ENCODE data around the gene FADS1.

FADS1 gene

DNA sequence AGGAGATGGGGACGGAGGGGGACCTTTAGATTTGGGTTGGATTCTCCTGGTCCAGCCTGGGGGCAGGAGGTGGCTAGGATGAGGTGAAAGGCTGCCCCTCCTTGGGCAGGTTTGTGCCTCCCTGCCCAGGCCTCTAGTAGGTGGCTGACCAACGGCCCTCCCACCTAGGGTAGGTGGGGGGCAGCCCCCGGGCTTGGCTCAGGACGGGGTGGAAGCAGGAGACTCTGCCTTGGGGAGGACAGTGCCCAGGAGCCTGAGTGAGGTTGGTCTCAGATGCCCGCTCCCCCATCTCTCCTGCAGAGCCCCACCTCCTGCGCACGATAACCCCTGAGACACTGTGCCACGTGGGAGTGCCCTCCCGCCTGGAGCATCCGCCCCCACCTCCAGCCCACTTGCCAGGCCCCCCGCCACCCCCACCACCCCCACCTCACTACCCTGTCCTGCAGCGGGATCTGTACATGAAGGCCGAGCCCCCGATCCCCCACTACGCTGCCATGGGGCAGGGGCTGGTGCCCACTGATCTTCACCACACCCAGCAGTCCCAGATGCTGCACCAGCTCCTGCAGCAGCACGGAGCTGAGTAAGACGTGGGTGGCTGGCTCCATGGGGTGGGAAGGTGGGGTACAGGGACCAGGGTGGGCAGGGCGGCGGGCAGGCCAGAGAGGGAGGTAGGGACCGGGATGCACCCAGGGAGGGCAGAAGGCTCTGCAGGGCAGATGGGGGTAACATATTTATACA lies 46.7 kb downstream of the FADS1 start:
- Histone ChIP-seq H3K4me3 (ENCODE audit: low read depth, low read length) (no peak overlapping the region), H3K9me3 (no peaks in the 10 kb centered on the region), H3K27me3 (no peaks in the 10 kb centered on the region), H3K4me1 (peaks cover 17% of the 10 kb centered on the region), H3K36me3 (no peaks in the 10 kb centered on the region)
- TF ChIP-seq, protein P1, sequence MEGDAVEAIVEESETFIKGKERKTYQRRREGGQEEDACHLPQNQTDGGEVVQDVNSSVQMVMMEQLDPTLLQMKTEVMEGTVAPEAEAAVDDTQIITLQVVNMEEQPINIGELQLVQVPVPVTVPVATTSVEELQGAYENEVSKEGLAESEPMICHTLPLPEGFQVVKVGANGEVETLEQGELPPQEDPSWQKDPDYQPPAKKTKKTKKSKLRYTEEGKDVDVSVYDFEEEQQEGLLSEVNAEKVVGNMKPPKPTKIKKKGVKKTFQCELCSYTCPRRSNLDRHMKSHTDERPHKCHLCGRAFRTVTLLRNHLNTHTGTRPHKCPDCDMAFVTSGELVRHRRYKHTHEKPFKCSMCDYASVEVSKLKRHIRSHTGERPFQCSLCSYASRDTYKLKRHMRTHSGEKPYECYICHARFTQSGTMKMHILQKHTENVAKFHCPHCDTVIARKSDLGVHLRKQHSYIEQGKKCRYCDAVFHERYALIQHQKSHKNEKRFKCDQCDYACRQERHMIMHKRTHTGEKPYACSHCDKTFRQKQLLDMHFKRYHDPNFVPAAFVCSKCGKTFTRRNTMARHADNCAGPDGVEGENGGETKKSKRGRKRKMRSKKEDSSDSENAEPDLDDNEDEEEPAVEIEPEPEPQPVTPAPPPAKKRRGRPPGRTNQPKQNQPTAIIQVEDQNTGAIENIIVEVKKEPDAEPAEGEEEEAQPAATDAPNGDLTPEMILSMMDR (IDR thresholded peaks at IDR 0.05; ENCODE audit: low read depth, low read length), result no peak
- DNase-seq, result no peak

DNA sequence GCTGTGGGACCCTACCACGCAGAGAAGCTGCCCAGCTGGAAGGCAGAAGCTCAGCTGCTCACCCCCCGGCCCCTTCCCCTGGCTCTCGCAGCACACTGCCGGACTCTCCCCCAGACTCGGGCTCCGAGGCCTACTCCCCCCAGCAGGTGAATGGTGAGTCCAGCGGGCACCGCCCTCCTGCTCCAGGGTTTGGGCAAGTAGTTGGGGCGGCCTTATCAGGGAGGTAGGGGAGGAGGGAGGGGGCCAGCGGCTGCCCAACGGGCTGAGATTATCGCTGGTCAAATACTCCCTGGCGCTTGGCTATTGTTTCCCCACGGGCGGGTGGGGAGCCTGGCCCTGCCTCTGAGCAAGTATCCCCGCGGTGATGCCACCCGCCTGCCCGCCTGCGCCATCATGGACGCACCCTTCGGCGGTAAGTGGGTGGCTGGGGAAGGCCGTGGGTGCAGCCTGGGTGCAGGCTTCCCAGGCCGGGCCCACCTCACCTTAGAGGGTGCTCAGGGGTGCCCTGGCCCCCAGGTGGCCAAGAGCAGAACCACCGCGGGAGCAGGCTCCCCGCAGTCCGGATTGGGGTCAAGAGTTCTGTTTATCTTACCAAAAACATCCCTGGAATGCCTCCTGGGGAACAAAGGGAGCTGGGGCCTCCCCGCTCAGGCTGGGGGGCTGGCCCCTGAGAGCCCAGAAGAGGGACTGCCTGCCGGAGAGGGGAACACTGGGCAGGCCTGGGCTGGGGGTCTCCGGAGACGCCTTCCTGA lies 47.5 kb downstream of the FADS1 start:
- no peak for DNase-seq
- Histone ChIP-seq H3K4me3 (ENCODE audit: low read depth, low read length) (no peak overlapping the region), H3K4me1 (peaks cover 17% of the 10 kb centered on the region), H3K36me3 (no peaks in the 10 kb centered on the region), H3K9me3 (no peaks in the 10 kb centered on the region), H3K27me3 (no peaks in the 10 kb centered on the region)
- TF ChIP-seq, protein P1 (IDR thresholded peaks at IDR 0.05; ENCODE audit: low read depth, low read length), result no peak

DNA sequence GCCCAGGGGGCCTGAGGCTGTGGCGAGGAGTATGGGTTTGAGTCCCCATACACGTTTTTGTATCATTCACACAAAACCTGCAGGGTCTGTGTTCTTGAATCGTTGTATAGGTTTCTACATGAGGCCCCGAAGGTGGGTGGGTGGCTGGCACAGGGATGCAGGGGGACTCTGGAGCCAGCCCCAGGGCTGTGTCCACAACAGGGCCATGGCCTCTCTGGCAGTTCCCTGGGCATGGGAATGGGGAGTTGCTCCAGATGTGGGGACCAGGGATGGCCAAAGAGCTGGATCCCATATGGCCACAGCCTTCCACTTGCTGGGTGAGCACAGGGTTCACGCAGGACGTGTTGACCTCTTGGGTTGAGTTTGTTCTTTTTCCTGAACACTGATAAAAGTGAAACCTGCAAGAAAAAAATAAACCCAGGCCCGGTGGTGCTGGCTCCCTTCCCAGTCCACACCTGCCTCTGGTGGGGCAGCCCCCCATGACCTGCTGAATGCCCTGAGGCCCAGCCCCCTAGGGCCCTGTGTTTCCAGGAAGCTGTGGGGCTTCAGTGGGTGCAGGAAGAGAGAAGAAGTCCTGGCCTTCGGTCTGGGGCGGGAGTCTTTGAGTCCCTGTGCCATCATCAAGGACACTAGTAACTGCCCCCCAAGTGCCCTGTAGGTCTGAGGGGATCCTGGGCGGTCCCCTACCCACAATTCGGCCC lies 48.3 kb downstream of the FADS1 start:
- H3K9me3 ChIP-seq, result no peaks in the 10 kb centered on the region
- DNase-seq, result no peak
- no peaks in the 10 kb centered on the region for H3K27me3 ChIP-seq
- H3K36me3 ChIP-seq, result no peaks in the 10 kb centered on the region
- H3K4me3 ChIP-seq (ENCODE audit: low read depth, low read length), result no peak overlapping the region
- TF ChIP-seq, protein P1 (IDR thresholded peaks at IDR 0.05; ENCODE audit: low read depth, low read length), result no peak
- H3K4me1 ChIP-seq, result peaks cover 13% of the 10 kb centered on the region

DNA sequence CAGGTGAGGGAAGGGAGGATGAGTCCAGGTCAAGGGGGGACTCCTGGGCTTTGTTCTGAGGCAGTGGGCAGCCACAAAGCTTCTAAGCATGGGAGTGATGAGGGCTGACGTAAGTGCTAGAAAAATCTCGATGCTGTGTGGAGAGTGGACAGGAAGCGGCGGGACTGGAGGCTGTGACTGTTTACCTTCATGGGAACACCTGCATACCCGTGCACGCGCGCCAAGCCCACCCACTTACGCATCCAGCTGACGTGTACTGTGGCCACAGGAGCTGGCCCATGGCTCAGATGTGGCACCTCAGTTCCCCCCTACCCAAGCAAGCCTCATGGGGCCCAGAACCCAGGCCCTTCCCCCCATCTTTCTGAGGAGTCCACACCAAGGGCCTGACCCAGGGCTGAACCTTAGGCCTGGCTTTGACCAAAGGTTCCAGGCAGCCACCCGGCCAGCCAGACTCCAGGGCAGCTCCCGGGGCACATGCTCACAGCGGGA lies 50.4 kb downstream of the FADS1 start:
- Histone ChIP-seq H3K4me3 (ENCODE audit: low read depth, low read length) (no peak overlapping the region), H3K9me3 (no peaks in the 10 kb centered on the region), H3K4me1 (no peaks in the 10 kb centered on the region), H3K36me3 (no peaks in the 10 kb centered on the region), H3K27me3 (no peaks in the 10 kb centered on the region)
- TF ChIP-seq, protein P1 (IDR thresholded peaks at IDR 0.05; ENCODE audit: low read depth, low read length), result no peak
- no peak for DNase-seq

- no peaks in the 10 kb centered on the region for H3K9me3 ChIP-seq
- no peaks in the 10 kb centered on the region for H3K36me3 ChIP-seq
Observed at GRCh38 chr11:61765550-61766253, 51.1 kb downstream of the FADS1 start.

More at GRCh38 chr11:61765550-61766253, 51.1 kb downstream of the FADS1 start:
- no peaks in the 10 kb centered on the region for H3K27me3 ChIP-seq
- no peak overlapping the region for H3K4me3 ChIP-seq (ENCODE audit: low read depth, low read length)
- TF ChIP-seq, protein P1 (IDR thresholded peaks at IDR 0.05; ENCODE audit: low read depth, low read length), result no peak
- H3K4me1 ChIP-seq, result no peaks in the 10 kb centered on the region
- no peak for DNase-seq
